ENCODE data around the gene CRELD1. TPM values are rescaled to one million over a fixed set of nuclear protein-coding genes. Genes with fewer than 3 reads are reported as not detected.

Gene CRELD1
- total RNA-seq, 1 donor = 7.6 TPM

GRCh38 chr3:9911863-9912262, 21.8 kb upstream of the CRELD1 start:
- TF ChIP-seq, protein P1, sequence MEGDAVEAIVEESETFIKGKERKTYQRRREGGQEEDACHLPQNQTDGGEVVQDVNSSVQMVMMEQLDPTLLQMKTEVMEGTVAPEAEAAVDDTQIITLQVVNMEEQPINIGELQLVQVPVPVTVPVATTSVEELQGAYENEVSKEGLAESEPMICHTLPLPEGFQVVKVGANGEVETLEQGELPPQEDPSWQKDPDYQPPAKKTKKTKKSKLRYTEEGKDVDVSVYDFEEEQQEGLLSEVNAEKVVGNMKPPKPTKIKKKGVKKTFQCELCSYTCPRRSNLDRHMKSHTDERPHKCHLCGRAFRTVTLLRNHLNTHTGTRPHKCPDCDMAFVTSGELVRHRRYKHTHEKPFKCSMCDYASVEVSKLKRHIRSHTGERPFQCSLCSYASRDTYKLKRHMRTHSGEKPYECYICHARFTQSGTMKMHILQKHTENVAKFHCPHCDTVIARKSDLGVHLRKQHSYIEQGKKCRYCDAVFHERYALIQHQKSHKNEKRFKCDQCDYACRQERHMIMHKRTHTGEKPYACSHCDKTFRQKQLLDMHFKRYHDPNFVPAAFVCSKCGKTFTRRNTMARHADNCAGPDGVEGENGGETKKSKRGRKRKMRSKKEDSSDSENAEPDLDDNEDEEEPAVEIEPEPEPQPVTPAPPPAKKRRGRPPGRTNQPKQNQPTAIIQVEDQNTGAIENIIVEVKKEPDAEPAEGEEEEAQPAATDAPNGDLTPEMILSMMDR (IDR thresholded peaks at IDR 0.05; ENCODE audit: extremely low read depth, low read depth, low read length) = no peak
- Histone ChIP-seq H3K4me3 (ENCODE audit: insufficient read depth, low read length) (no peak overlapping the region), H3K27ac (ENCODE audit: low read depth, low read length) (no peak overlapping the region), H3K9me3 (ENCODE audit: low read depth, low read length) (no peaks in the 10 kb centered on the region), H3K4me1 (ENCODE audit: insufficient read depth, low read length) (peaks cover 36% of the 10 kb centered on the region), H2AFZ (ENCODE audit: low read length) (no peak overlapping the region), H3K36me3 (ENCODE audit: insufficient read depth, low read length) (no peaks in the 10 kb centered on the region), H3K4me2 (ENCODE audit: insufficient read depth, low read length) (no peak overlapping the region), H3K79me2 (ENCODE audit: insufficient read depth, low read length) (no peaks in the 10 kb centered on the region), H3K27me3 (ENCODE audit: insufficient read depth, low read length) (no peaks in the 10 kb centered on the region), H4K20me1 (ENCODE audit: insufficient read depth, low read length) (peaks cover 2% of the 10 kb centered on the region)
- DNase-seq (ENCODE audit: insufficient read length, low spot score, missing footprints) = no peak

- DNase-seq (ENCODE audit: insufficient read length, low spot score, missing footprints) = no peak
- no peak overlapping the region for H3K27ac ChIP-seq (ENCODE audit: low read depth, low read length)
- no peaks in the 10 kb centered on the region for H3K9me3 ChIP-seq (ENCODE audit: low read depth, low read length)
- peaks cover 42% of the 10 kb centered on the region for H3K4me1 ChIP-seq (ENCODE audit: insufficient read depth, low read length)
- H4K20me1 ChIP-seq (ENCODE audit: insufficient read depth, low read length) = peaks cover 2% of the 10 kb centered on the region
- H2AFZ ChIP-seq (ENCODE audit: low read length) = no peak overlapping the region
- H3K36me3 ChIP-seq (ENCODE audit: insufficient read depth, low read length) = no peaks in the 10 kb centered on the region
- H3K4me3 ChIP-seq (ENCODE audit: insufficient read depth, low read length) = no peak overlapping the region
- peaks cover 4% of the 10 kb centered on the region for H3K79me2 ChIP-seq (ENCODE audit: insufficient read depth, low read length)
- H3K4me2 ChIP-seq (ENCODE audit: insufficient read depth, low read length) = no peak overlapping the region
- H3K27me3 ChIP-seq (ENCODE audit: insufficient read depth, low read length) = no peaks in the 10 kb centered on the region
- TF ChIP-seq, protein P1 (IDR thresholded peaks at IDR 0.05; ENCODE audit: extremely low read depth, low read depth, low read length) = no peak
These were observed 21.2 kb upstream of the CRELD1 start for GRCh38 chr3:9912294-9912935.

DNA sequence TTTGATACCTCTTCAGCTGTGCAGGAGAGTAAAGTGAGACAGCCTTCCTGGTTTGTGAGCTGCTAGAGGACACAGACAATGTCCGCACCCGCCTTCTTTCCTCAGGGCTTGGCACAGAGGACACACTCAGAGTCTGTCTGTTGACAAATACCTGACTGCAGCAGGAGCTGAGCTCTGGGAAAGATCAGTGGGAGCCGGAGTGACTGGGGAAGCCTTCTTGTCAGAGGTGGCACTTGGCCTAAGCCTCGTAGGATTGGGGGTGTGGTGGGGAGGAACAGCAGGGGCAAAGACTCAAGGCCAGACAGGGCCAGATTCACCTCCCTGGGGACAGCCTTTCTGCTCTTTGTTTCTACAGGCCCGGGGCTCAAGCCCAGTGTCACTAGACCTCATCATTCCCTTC, 20.0 kb upstream of the CRELD1 start:
- Histone ChIP-seq H3K4me2 (ENCODE audit: insufficient read depth, low read length) (no peak overlapping the region), H3K27me3 (ENCODE audit: insufficient read depth, low read length) (no peaks in the 10 kb centered on the region), H2AFZ (ENCODE audit: low read length) (no peak overlapping the region), H3K27ac (ENCODE audit: low read depth, low read length) (no peak overlapping the region), H4K20me1 (ENCODE audit: insufficient read depth, low read length) (peaks cover 2% of the 10 kb centered on the region), H3K4me1 (ENCODE audit: insufficient read depth, low read length) (peaks cover 53% of the 10 kb centered on the region), H3K79me2 (ENCODE audit: insufficient read depth, low read length) (peaks cover 16% of the 10 kb centered on the region), H3K9me3 (ENCODE audit: low read depth, low read length) (no peaks in the 10 kb centered on the region), H3K36me3 (ENCODE audit: insufficient read depth, low read length) (no peaks in the 10 kb centered on the region), H3K4me3 (ENCODE audit: insufficient read depth, low read length) (no peak overlapping the region)
- TF ChIP-seq, protein P1 (IDR thresholded peaks at IDR 0.05; ENCODE audit: extremely low read depth, low read depth, low read length) = no peak
- DNase-seq (ENCODE audit: insufficient read length, low spot score, missing footprints) = no peak

GRCh38 chr3:9914011-9914410, 19.6 kb upstream of the CRELD1 start:
- no peak overlapping the region for H3K4me2 ChIP-seq (ENCODE audit: insufficient read depth, low read length)
- H3K4me3 ChIP-seq (ENCODE audit: insufficient read depth, low read length) = no peak overlapping the region
- no peaks in the 10 kb centered on the region for H3K9me3 ChIP-seq (ENCODE audit: low read depth, low read length)
- H3K4me1 ChIP-seq (ENCODE audit: insufficient read depth, low read length) = peaks cover 53% of the 10 kb centered on the region
- no peaks in the 10 kb centered on the region for H3K36me3 ChIP-seq (ENCODE audit: insufficient read depth, low read length)
- H2AFZ ChIP-seq (ENCODE audit: low read length) = no peak overlapping the region
- DNase-seq (ENCODE audit: insufficient read length, low spot score, missing footprints) = no peak
- H3K79me2 ChIP-seq (ENCODE audit: insufficient read depth, low read length) = peaks cover 16% of the 10 kb centered on the region
- H3K27me3 ChIP-seq (ENCODE audit: insufficient read depth, low read length) = no peaks in the 10 kb centered on the region
- H4K20me1 ChIP-seq (ENCODE audit: insufficient read depth, low read length) = peaks cover 2% of the 10 kb centered on the region
- TF ChIP-seq, protein P1 (IDR thresholded peaks at IDR 0.05; ENCODE audit: extremely low read depth, low read depth, low read length) = no peak
- H3K27ac ChIP-seq (ENCODE audit: low read depth, low read length) = no peak overlapping the region
